ENCODE results near the gene TWSG1. TPM values are rescaled to one million over a fixed set of nuclear protein-coding genes. Genes with fewer than 3 reads are reported as not detected.

TWSG1 gene
- total and polyA plus RNA-seq, 10 of the 15 experiments (the other 5 are each of a cell fraction or from before 2014, with no cell fraction given): 11.1 to 45.1 (median 27.7) TPM

- no peak for FAIRE-seq
- H2AFZ ChIP-seq (ENCODE audit: control insufficient read depth, low read depth, low read length): peak overlapping the region; percentile 94
Measured at GRCh38 chr18:9434122-9434701, 99.6 kb downstream of the TWSG1 start.

DNA sequence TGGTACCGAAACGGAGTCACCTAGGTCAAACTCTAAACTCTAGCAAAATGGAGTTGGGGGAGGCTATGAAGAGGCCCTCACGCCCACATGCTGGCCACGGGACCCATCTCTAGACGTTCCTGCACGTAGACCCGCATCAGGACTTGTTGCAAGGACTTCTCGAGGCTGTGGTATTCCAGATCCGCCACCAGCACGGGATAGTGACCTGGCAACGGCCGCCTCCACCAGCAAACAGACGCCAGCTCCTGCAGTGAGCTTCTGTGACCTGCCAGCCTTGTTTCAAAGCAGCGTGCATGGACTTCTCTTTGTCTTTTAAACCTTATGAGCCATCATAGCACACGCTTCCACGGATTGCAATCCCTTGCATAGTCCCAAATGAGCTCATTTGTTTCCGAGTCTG is 100.5 kb downstream of the TWSG1 start:
- WGBS (ENCODE audit: insufficient coverage, insufficient replicate concordance, low lambda C conversion rate, missing lambda C conversion rate): 92% methylated on average over 17 of the region's 17 CpGs
- H3K4me1 ChIP-seq (ENCODE audit: control insufficient read depth, insufficient read depth, low read length): peaks cover 10% of the 10 kb centered on the region
- H3K9me3 ChIP-seq (replicated peaks; ENCODE audit: control insufficient read depth, insufficient read depth, low read length): no peaks in the 10 kb centered on the region; the same call in 2 of the 3 replicates
- no peak for TF ChIP-seq SREBF1 (IDR thresholded peaks at IDR 0.05; ENCODE audit: low read length)
- TF ChIP-seq FOXK2 (IDR thresholded peaks at IDR 0.05): no peak
- no peak for TF ChIP-seq TARDBP (IDR thresholded peaks at IDR 0.05; ENCODE audit: borderline replicate concordance)
- SMC1A ChIA-PET (ENCODE audit: uncharacterized antibody, unreplicated experiment): no interaction called here
- H3K9ac ChIP-seq (ENCODE audit: control insufficient read depth, insufficient read depth, low read length): no peak overlapping the region
- no peak overlapping the region for H3K4me3 ChIP-seq
- in situ Hi-C loops (cut with MboI): no loop called here
- BruUV-seq (replicated peaks): no TSS peak
- CTCF ChIA-PET: interaction anchor here (0.6 kb wide), 1 partner anchor 363 kb away, joined by 3 read pairs; no protein-coding TSS in a partner anchor
- no peaks in the 10 kb centered on the region for H3K79me2 ChIP-seq (ENCODE audit: control insufficient read depth, insufficient read depth, low read length)
- H2AFZ ChIP-seq (ENCODE audit: control insufficient read depth, low read depth, low read length): no peak overlapping the region
- H3K4me2 ChIP-seq (ENCODE audit: control insufficient read depth, insufficient read depth): no peak overlapping the region
- H3K27me3 ChIP-seq (replicated peaks in 1 of 2; ENCODE audit: control insufficient read depth in 2 of 2, insufficient read depth in 2 of 2, low read length in 1 of 2): no peaks in the 10 kb centered on the region
- no peak for FAIRE-seq
- ATAC-seq: no peak
- POLR2A ChIA-PET: no interaction called here
- no peaks in the 10 kb centered on the region for H3K36me3 ChIP-seq (ENCODE audit: control insufficient read depth in 2 of 2, insufficient read depth in 2 of 2, low read length in 1 of 2)
- no peak for DNase-seq (ENCODE audit: low read depth, low spot score)
- no peak overlapping the region for H3K27ac ChIP-seq (ENCODE audit: control insufficient read depth, insufficient read depth)
- H4K20me1 ChIP-seq (ENCODE audit: control insufficient read depth, insufficient read depth): no peaks in the 10 kb centered on the region
- RAD21 ChIA-PET (ENCODE audit: unreplicated experiment): no interaction called here
- intact Hi-C loops (cut with micrococcal nuclease; ENCODE audit: unreplicated experiment): loop anchor here (5.0 kb wide), 1 partner anchor 82 kb away; no protein-coding TSS in a partner anchor

More at GRCh38 chr18:9434122-9434701, 99.6 kb downstream of the TWSG1 start:
- Histone ChIP-seq H3K27me3 (replicated peaks in 1 of 2; ENCODE audit: control insufficient read depth in 2 of 2, insufficient read depth in 2 of 2, low read length in 1 of 2) (no peaks in the 10 kb centered on the region), H3K4me3 (no peak overlapping the region), H3K4me1 (ENCODE audit: control insufficient read depth, insufficient read depth, low read length) (peaks cover 10% of the 10 kb centered on the region; the same call in 1 of the 2 replicates), H3K4me2 (ENCODE audit: control insufficient read depth, insufficient read depth) (peak overlapping the region; percentile 21; the same call in 1 of the 2 replicates), H3K79me2 (ENCODE audit: control insufficient read depth, insufficient read depth, low read length) (no peaks in the 10 kb centered on the region), H3K27ac (ENCODE audit: control insufficient read depth, insufficient read depth) (no peak overlapping the region), H3K9ac (ENCODE audit: control insufficient read depth, insufficient read depth, low read length) (no peak overlapping the region), H3K9me3 (replicated peaks; ENCODE audit: control insufficient read depth, insufficient read depth, low read length) (no peaks in the 10 kb centered on the region; the same call in 2 of the 3 replicates), H3K36me3 (ENCODE audit: control insufficient read depth in 2 of 2, insufficient read depth in 2 of 2, low read length in 1 of 2) (no peaks in the 10 kb centered on the region), H4K20me1 (ENCODE audit: control insufficient read depth, insufficient read depth) (no peaks in the 10 kb centered on the region)
- peak; percentile 61 for ATAC-seq
- ChIA-PET RAD21 (ENCODE audit: unreplicated experiment) (no interaction called here), CTCF (no interaction called here), SMC1A (ENCODE audit: uncharacterized antibody, unreplicated experiment) (no interaction called here), POLR2A (no interaction called here)
- 53% methylated on average over 18 of the region's 18 CpGs for WGBS (ENCODE audit: insufficient coverage, insufficient replicate concordance, low lambda C conversion rate, missing lambda C conversion rate)
- TF ChIP-seq RUNX3 (IDR thresholded peaks at IDR 0.05; ENCODE audit: low read length): 0 out of 2 replicates have a peak, but pooled peaks have one; percentile 16
- TF ChIP-seq IKZF2 (IDR thresholded peaks at IDR 0.05): no peak
- BruUV-seq (replicated peaks): no TSS peak
- intact Hi-C loops (cut with micrococcal nuclease; ENCODE audit: unreplicated experiment): no loop called here
- no peak for DNase-seq (ENCODE audit: low read depth, low spot score)
- in situ Hi-C loops (cut with MboI): no loop called here
